Measurements from ENCODE around the gene FKRP. TPM values are rescaled to one million over a fixed set of nuclear protein-coding genes. Genes with fewer than 3 reads are reported as not detected.
A peak's percentile ranks its signal among the peaks of the same experiment; 100 is the strongest.

The FKRP gene
- total and polyA plus RNA-seq, 4 experiments from 2014 or later: 3.0 to 28.9 (median 15.1) TPM

GRCh38 chr19:46806656-46807055 lies 60.8 kb downstream of the FKRP start:
- Mint-ChIP-seq H3K4me3 (no peak overlapping the region), H3K4me1 (no peaks in the 10 kb centered on the region), H3K27me3 (no peaks in the 10 kb centered on the region), H3K9me3 (no peaks in the 10 kb centered on the region), H3K36me3 (no peaks in the 10 kb centered on the region), H3K27ac (peak overlapping the region in 1 of 7 donors; percentile 29)
- Histone ChIP-seq H3K4me1 (ENCODE audit: insufficient read depth, low read length) (no peaks in the 10 kb centered on the region), H3K27ac (ENCODE audit: low read depth, low read length) (no peak overlapping the region), H3K27me3 (ENCODE audit: insufficient read depth, low read length) (no peaks in the 10 kb centered on the region), H3K36me3 (ENCODE audit: insufficient read depth, low read length) (no peaks in the 10 kb centered on the region), H3K9me3 (ENCODE audit: control insufficient read depth in 1 of 2, low read length in 2 of 2) (no peaks in the 10 kb centered on the region), H3K4me3 (ENCODE audit: low read length in 2 of 2) (no peak overlapping the region)
- intact Hi-C loops (cut with micrococcal nuclease): no loop called here
- no peak for DNase-seq
- POLR2A ChIA-PET (ENCODE audit: partially characterized antibody): no interaction called here
- CTCF ChIA-PET (ENCODE audit: partially characterized antibody): interaction anchor here (0.9 to 2.6 kb wide), 3 partner anchors 34 to 77 kb away, joined by 3 to 13 read pairs (median 4); no protein-coding TSS in a partner anchor

Small RNA genes lying within 50 kb of the gene (microRNA-seq; reads per million reads assigned to microRNA genes)
- gene MIR320E (ENCODE audit: borderline microRNAs expressed, borderline number of aligned reads, borderline replicate concordance): 1.7 reads per million

Other genes starting within 250 kb of the FKRP start
- 100 to 1,000 TPM; 206 to 212 TPM for gene CALM3, start 144.7 kb upstream of the FKRP start, total RNA-seq
- 100 to 1,000 TPM; 169 to 176 TPM for gene CALM3, start 144.7 kb upstream of the FKRP start, polyA plus RNA-seq
- gene PTGIR, start 121.0 kb upstream of the FKRP start, total RNA-seq: 1 to 10 TPM; 1.0 to 1.9 TPM
- under 1 TPM; 0.11 to 0.75 TPM for gene PTGIR, start 121.0 kb upstream of the FKRP start, polyA plus RNA-seq
- gene GNG8, start 109.9 kb upstream of the FKRP start, total RNA-seq: not detected
- not detected for gene GNG8, start 109.9 kb upstream of the FKRP start, polyA plus RNA-seq
- not detected for gene DACT3, start 84.9 kb upstream of the FKRP start, total RNA-seq
- not detected for gene DACT3, start 84.9 kb upstream of the FKRP start, polyA plus RNA-seq
- gene PRKD2, start 28.9 kb upstream of the FKRP start, total RNA-seq: 100 to 1,000 TPM; 115 to 122 TPM
- gene PRKD2, start 28.9 kb upstream of the FKRP start, polyA plus RNA-seq: 10 to 100 TPM; 27.6 to 88.9 TPM
- gene STRN4, start 393 bp downstream of the FKRP start, total RNA-seq: 10 to 100 TPM; 81.2 to 88.8 TPM
- gene STRN4, start 393 bp downstream of the FKRP start, polyA plus RNA-seq: 10 to 100 TPM; 13.9 to 23.0 TPM
- 10 to 100 TPM; 20.3 TPM for gene SLC1A5, start 42.5 kb downstream of the FKRP start, total RNA-seq
- 10 to 100 TPM in 1 of 2 donors, 1 to 10 TPM in 1; 7.2 to 22.1 TPM for gene SLC1A5, start 42.5 kb downstream of the FKRP start, polyA plus RNA-seq
- 10 to 100 TPM; 40.7 to 42.1 TPM for gene AP2S1, start 104.8 kb downstream of the FKRP start, total RNA-seq
- gene AP2S1, start 104.8 kb downstream of the FKRP start, polyA plus RNA-seq: 10 to 100 TPM; 62.4 to 67.6 TPM
- gene ARHGAP35, start 114.9 kb downstream of the FKRP start, total RNA-seq: 10 to 100 TPM; 47.5 to 49.0 TPM
- gene ARHGAP35, start 114.9 kb downstream of the FKRP start, polyA plus RNA-seq: 10 to 100 TPM in 1 of 2 donors, 1 to 10 TPM in 1; 1.1 to 10.6 TPM